ENCODE data around the gene TANGO2. TPM values are rescaled to one million over a fixed set of nuclear protein-coding genes. Genes with fewer than 3 reads are reported as not detected.

TANGO2 gene
- total and polyA plus RNA-seq, 10 of the 15 experiments (the other 5 are each of a cell fraction or from before 2014, with no cell fraction given), result 4.0 to 24.8 (median 20.9) TPM

GRCh38 chr22:20102203-20102780 is 81.4 kb downstream of the TANGO2 start (continued):
- no peak for TF ChIP-seq ZNF687 (IDR thresholded peaks at IDR 0.05)
- no peak for TF ChIP-seq RB1 (IDR thresholded peaks at IDR 0.05; ENCODE audit: borderline replicate concordance)
- TF ChIP-seq, protein P1, sequence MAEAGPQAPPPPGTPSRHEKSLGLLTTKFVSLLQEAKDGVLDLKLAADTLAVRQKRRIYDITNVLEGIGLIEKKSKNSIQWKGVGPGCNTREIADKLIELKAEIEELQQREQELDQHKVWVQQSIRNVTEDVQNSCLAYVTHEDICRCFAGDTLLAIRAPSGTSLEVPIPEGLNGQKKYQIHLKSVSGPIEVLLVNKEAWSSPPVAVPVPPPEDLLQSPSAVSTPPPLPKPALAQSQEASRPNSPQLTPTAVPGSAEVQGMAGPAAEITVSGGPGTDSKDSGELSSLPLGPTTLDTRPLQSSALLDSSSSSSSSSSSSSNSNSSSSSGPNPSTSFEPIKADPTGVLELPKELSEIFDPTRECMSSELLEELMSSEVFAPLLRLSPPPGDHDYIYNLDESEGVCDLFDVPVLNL (IDR thresholded peaks at IDR 0.05; ENCODE audit: low read depth, low read length), result no peak
- TF ChIP-seq GABPA (IDR thresholded peaks at IDR 0.05; ENCODE audit: low read depth), result no peak
- no peak for TF ChIP-seq PML (IDR thresholded peaks at IDR 0.05; ENCODE audit: low read length)
- no peak for TF ChIP-seq ESRRA (IDR thresholded peaks at IDR 0.05; ENCODE audit: low read length)
- TF ChIP-seq ZZZ3 (IDR thresholded peaks at IDR 0.05; ENCODE audit: control insufficient read depth, insufficient read length, low read depth), result no peak
- no peak for TF ChIP-seq SUZ12 (IDR thresholded peaks at IDR 0.05; ENCODE audit: unreplicated experiment)
